ENCODE results near the gene REXO5. TPM values are rescaled to one million over a fixed set of nuclear protein-coding genes. Genes with fewer than 3 reads are reported as not detected.

The REXO5 gene
- total RNA-seq, 1 experiment from 2014 or later: 6.7 TPM

GRCh38 chr16:20870122-20870820 is 63.9 kb downstream of the REXO5 start:
- Histone ChIP-seq H3K4me1 (ENCODE audit: insufficient read depth, low read length) (no peaks in the 10 kb centered on the region), H2BK120ac (ENCODE audit: low read depth, low read length, poor library complexity, severe bottlenecking) (no peak overlapping the region), H3K23me2 (ENCODE audit: insufficient read length, low read depth, low read length, poor library complexity, severe bottlenecking) (no peaks in the 10 kb centered on the region), H3K9me3 (ENCODE audit: control insufficient read depth, low read depth, low read length) (no peaks in the 10 kb centered on the region), H3K23ac (ENCODE audit: insufficient read length, low read depth, low read length) (no peak overlapping the region), H3K27me3 (ENCODE audit: insufficient read depth, low read length) (no peaks in the 10 kb centered on the region), H2AK5ac (ENCODE audit: insufficient read length, low read length) (no peak overlapping the region), H3K9ac (ENCODE audit: extremely low read depth, insufficient read length, low read length) (no peak overlapping the region), H3K4ac (ENCODE audit: low read depth, low read length) (no peak overlapping the region), H2BK20ac (ENCODE audit: low read depth, low read length, poor library complexity, severe bottlenecking) (no peak overlapping the region), H3K14ac (ENCODE audit: insufficient read depth, low read length) (no peak overlapping the region), H3K56ac (ENCODE audit: insufficient read length, low read depth, low read length) (no peak overlapping the region), H3K18ac (ENCODE audit: insufficient read length, low read depth, low read length) (no peak overlapping the region), H3K79me2 (ENCODE audit: insufficient read depth, low read length) (peaks cover 6% of the 10 kb centered on the region; the same call in 1 of the 2 replicates), H4K8ac (replicated peaks; ENCODE audit: insufficient read length, low read depth, low read length) (no peak overlapping the region), H4K91ac (ENCODE audit: insufficient read length, low read depth, low read length) (no peak overlapping the region), H2AFZ (ENCODE audit: low read length) (no peak overlapping the region), H3K27ac (ENCODE audit: insufficient read length, low read depth, low read length) (no peak overlapping the region), H2BK12ac (ENCODE audit: insufficient read length, low read depth, low read length) (no peak overlapping the region), H3K79me1 (ENCODE audit: insufficient read depth, low read depth, low read length, poor library complexity, severe bottlenecking) (peaks cover 13% of the 10 kb centered on the region), H3K4me2 (ENCODE audit: insufficient read depth, insufficient read length, low read length) (no peak overlapping the region), H4K20me1 (ENCODE audit: control insufficient read depth, insufficient read depth, insufficient read length) (no peaks in the 10 kb centered on the region), H4K5ac (ENCODE audit: insufficient read length, low read depth, low read length) (no peak overlapping the region), H2BK15ac (ENCODE audit: low read depth, low read length) (no peak overlapping the region), H3T11ph (ENCODE audit: low read length) (no peak overlapping the region), H2BK5ac (ENCODE audit: insufficient read length, low read length) (no peak overlapping the region)
- H3K4me3 Mint-ChIP-seq: no peak overlapping the region
- TF ChIP-seq, protein P1, sequence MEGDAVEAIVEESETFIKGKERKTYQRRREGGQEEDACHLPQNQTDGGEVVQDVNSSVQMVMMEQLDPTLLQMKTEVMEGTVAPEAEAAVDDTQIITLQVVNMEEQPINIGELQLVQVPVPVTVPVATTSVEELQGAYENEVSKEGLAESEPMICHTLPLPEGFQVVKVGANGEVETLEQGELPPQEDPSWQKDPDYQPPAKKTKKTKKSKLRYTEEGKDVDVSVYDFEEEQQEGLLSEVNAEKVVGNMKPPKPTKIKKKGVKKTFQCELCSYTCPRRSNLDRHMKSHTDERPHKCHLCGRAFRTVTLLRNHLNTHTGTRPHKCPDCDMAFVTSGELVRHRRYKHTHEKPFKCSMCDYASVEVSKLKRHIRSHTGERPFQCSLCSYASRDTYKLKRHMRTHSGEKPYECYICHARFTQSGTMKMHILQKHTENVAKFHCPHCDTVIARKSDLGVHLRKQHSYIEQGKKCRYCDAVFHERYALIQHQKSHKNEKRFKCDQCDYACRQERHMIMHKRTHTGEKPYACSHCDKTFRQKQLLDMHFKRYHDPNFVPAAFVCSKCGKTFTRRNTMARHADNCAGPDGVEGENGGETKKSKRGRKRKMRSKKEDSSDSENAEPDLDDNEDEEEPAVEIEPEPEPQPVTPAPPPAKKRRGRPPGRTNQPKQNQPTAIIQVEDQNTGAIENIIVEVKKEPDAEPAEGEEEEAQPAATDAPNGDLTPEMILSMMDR (conservative IDR thresholded peaks at IDR 0.05): no peak
- no peak for DNase-seq
- no peaks in the 10 kb centered on the region for H3K9me3 Mint-ChIP-seq
- H3K27me3 Mint-ChIP-seq (ENCODE audit: low read depth): no peaks in the 10 kb centered on the region
- H3K27ac Mint-ChIP-seq: no peak overlapping the region; a peak in 1 of 7 replicates
- no CpG with 5 or more reads among the region's 2 CpGs for WGBS (ENCODE audit: extremely low coverage, insufficient read length, low lambda C conversion rate)
- H3K36me3 Mint-ChIP-seq (ENCODE audit: insufficient read depth in 1 of 3, low read depth in 3 of 3): no peaks in the 10 kb centered on the region; a peak in 1 of 7 replicates
- peaks cover 34 to 35% of the 10 kb centered on the region in 2 experiments for H3K4me1 Mint-ChIP-seq

Data from H9 (cell line).